CD4-positive, alpha-beta T cell (primary cell): ENCODE results near the gene RFXAP. TPM values are rescaled to one million over a fixed set of nuclear protein-coding genes. Genes with fewer than 3 reads are reported as not detected.

Experiments used
- ATAC-seq: fragments of 200-7000 bp; cut with Tn5 transposase; one replicate; pipeline ENCODE4 v1.10.0; 2022; ENCODE audit warnings: mild to moderate bottlenecking; ENCODE audit not compliant: poor library complexity
- CTCF ChIA-PET: fragments of 350-600 bp; sonication (Branson Sonifier 250); formaldehyde crosslinking; loops from one replicate; lab custom pipeline; 2021; ENCODE audit warnings: antibody characterized with exemption, inconsistent platforms; lab: Charles Lee
- POLR2A ChIA-PET: fragments of 350-600 bp; sonication (Branson Sonifier 250); formaldehyde crosslinking; loops from one replicate; lab custom pipeline; 2021; ENCODE audit warnings: antibody characterized with exemption, inconsistent platforms; lab: Charles Lee
- DNase-seq, 14 experiments: peaks; one replicate each; pipeline ENCODE4 v3.0.0-alpha.2; 2013 to 2020; ENCODE audit warnings: mixed read lengths in 2 of 14
- H3K27ac ChIP-seq, 2 donors: one replicate each; pipeline versions ENCODE4 v1.5.1 to v1.7.0; 2013; ENCODE audit warnings: low read length in 2 of 2, low read depth in 1 of 2, mild to moderate bottlenecking in 1 of 2
- H3K27me3 ChIP-seq, 2 experiments: 1 replicate in 1 of 2; 2 replicates in 1 of 2; pipeline versions ENCODE4 v1.6.1 to v1.7.0; 2013; ENCODE audit warnings: low read length in 2 of 2, control low read depth in 1 of 2, mild to moderate bottlenecking in 1 of 2, moderate library complexity in 1 of 2; ENCODE audit not compliant: insufficient read depth in 2 of 2, control insufficient read depth in 1 of 2
- H3K36me3 ChIP-seq: one replicate; pipeline ENCODE4 v1.6.1; 2013; ENCODE audit warnings: low read length, control low read depth; ENCODE audit not compliant: insufficient read depth
- H3K4me1 ChIP-seq: one replicate; pipeline ENCODE4 v1.6.1; 2013; ENCODE audit warnings: low read length, control low read depth; ENCODE audit not compliant: insufficient read depth
- H3K4me3 ChIP-seq: one replicate; pipeline ENCODE4 v1.5.1; 2013; ENCODE audit warnings: mild to moderate bottlenecking, low read length, moderate library complexity
- H3K9me3 ChIP-seq, 2 experiments: 1 replicate in 1 of 2; 2 replicates in 1 of 2; pipeline versions ENCODE4 v1.6.1 to v1.7.0; 2013; ENCODE audit warnings: low read length in 2 of 2, mild to moderate bottlenecking in 2 of 2, control low read depth in 1 of 2, moderate library complexity in 1 of 2; ENCODE audit not compliant: control insufficient read depth in 1 of 2, insufficient read depth in 1 of 2
- H3K27ac Mint-ChIP-seq: one replicate; pipeline ENCODE4 v1.8.0; 2020; ENCODE audit warnings: mixed read lengths
- H3K27me3 Mint-ChIP-seq: one replicate; pipeline ENCODE4 v1.8.0; 2021; ENCODE audit warnings: mixed read lengths
- H3K36me3 Mint-ChIP-seq: one replicate; pipeline ENCODE4 v1.8.0; 2021; ENCODE audit warnings: low read depth, mixed read lengths
- H3K4me1 Mint-ChIP-seq: one replicate; pipeline ENCODE4 v1.8.0; 2021; ENCODE audit warnings: low read depth, mixed read lengths
- H3K4me3 Mint-ChIP-seq: one replicate; pipeline ENCODE4 v1.8.0; 2020; ENCODE audit warnings: mild to moderate bottlenecking, mixed read lengths
- H3K9me3 Mint-ChIP-seq: one replicate; pipeline ENCODE4 v1.8.0; 2020; ENCODE audit warnings: mixed read lengths
- intact Hi-C, 2 experiments: fragments of 100-400 bp; cut with DNase I in 1 of 2; cut with micrococcal nuclease in 1 of 2; formaldehyde crosslinking; loops; one replicate each; pipeline versions ENCODE4 v1.15.1 to v1.9.0; 2023 to 2025; cut with DNase I, micrococcal nuclease
- total RNA-seq, 174 experiments: library from RNA in 2 of 174; stranded (reverse) in 2 of 174; gene quantifications; one replicate each; pipeline ENCODE4 v1.2.3 and lab custom pipeline; 2021 to 2026
- TF ChIP-seq, protein P1 (sequence below): fragments of 200-600 bp; IDR thresholded peaks from one replicate; pipeline ENCODE4 v1.8.0; 2022; ENCODE audit warnings: antibody characterized with exemption, mild to moderate bottlenecking

RFXAP gene
- total RNA-seq, 2 experiments from 2014 or later: 5.8 to 6.0 TPM

DNA sequence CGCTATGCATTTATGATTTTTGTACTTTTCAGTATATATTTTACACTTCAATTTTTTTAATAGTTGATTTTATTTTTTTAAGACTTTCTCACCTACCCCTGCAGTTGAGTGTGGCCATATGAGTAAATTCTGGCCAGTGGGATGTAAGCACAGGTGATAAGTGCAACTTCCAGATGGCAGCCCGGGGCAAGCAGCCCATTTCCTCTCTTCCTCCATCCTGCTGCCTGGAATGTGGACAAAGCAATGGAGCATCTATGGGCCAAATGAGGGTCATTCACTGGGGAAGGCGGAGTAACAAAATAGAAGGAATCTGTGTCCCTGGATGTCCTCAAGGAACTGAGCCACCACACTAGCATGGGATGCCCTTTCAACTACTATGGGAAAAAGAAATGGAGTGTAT lies 12.3 kb downstream of the RFXAP start:
- DNase-seq: no peak
- Histone ChIP-seq H3K4me1 (no peaks in the 10 kb centered on the region), H3K27ac (no peak overlapping the region), H3K36me3 (peaks cover 35% of the 10 kb centered on the region), H3K9me3 (no peaks in the 10 kb centered on the region), H3K4me3 (no peak overlapping the region), H3K27me3 (no peaks in the 10 kb centered on the region)
- Mint-ChIP-seq H3K36me3 (peaks cover 40% of the 10 kb centered on the region), H3K27ac (no peak overlapping the region), H3K4me3 (no peak overlapping the region), H3K4me1 (no peaks in the 10 kb centered on the region), H3K9me3 (no peaks in the 10 kb centered on the region), H3K27me3 (no peaks in the 10 kb centered on the region)
- CTCF ChIA-PET: no interaction called here
- intact Hi-C loops: no loop called here
- ATAC-seq: no peak
- POLR2A ChIA-PET: no interaction called here
- TF ChIP-seq, protein P1, sequence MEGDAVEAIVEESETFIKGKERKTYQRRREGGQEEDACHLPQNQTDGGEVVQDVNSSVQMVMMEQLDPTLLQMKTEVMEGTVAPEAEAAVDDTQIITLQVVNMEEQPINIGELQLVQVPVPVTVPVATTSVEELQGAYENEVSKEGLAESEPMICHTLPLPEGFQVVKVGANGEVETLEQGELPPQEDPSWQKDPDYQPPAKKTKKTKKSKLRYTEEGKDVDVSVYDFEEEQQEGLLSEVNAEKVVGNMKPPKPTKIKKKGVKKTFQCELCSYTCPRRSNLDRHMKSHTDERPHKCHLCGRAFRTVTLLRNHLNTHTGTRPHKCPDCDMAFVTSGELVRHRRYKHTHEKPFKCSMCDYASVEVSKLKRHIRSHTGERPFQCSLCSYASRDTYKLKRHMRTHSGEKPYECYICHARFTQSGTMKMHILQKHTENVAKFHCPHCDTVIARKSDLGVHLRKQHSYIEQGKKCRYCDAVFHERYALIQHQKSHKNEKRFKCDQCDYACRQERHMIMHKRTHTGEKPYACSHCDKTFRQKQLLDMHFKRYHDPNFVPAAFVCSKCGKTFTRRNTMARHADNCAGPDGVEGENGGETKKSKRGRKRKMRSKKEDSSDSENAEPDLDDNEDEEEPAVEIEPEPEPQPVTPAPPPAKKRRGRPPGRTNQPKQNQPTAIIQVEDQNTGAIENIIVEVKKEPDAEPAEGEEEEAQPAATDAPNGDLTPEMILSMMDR: no peak

DNA sequence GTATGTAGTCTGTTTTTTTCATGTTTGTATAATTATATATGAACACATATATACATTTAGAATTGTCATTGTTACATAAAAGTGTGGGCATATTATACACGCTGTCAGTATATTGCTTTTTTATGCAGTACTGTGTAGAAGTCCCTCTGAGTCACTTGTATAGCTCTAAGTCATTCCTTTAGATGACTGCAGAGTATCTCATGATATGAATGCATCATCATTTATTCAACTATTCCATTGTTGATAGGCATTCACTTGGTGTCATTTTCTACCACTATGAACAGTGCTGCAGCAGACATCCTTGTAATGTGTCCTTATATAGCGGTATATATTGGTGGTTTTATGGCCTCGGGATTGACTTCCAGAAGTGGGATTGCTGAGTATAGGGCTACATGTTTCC lies 15.3 kb downstream of the RFXAP start:
- POLR2A ChIA-PET: no interaction called here
- H3K36me3 ChIP-seq: peaks cover 11% of the 10 kb centered on the region
- Mint-ChIP-seq H3K4me3 (no peak overlapping the region), H3K4me1 (no peaks in the 10 kb centered on the region), H3K36me3 (peaks cover 19% of the 10 kb centered on the region), H3K27me3 (no peaks in the 10 kb centered on the region), H3K27ac (no peak overlapping the region), H3K9me3 (no peaks in the 10 kb centered on the region)
- H3K27ac ChIP-seq: no peak overlapping the region
- no peak overlapping the region for H3K4me3 ChIP-seq
- intact Hi-C loops: no loop called here
- DNase-seq (no peak), ATAC-seq (no peak)
- CTCF ChIA-PET: interaction anchor here (1.1 kb wide), 1 partner anchor 17 kb away, joined by 3 read pairs; no protein-coding TSS in a partner anchor
- no peaks in the 10 kb centered on the region for H3K4me1 ChIP-seq
- no peaks in the 10 kb centered on the region for H3K9me3 ChIP-seq
- H3K27me3 ChIP-seq: no peaks in the 10 kb centered on the region
- TF ChIP-seq, protein P1: no peak

DNA sequence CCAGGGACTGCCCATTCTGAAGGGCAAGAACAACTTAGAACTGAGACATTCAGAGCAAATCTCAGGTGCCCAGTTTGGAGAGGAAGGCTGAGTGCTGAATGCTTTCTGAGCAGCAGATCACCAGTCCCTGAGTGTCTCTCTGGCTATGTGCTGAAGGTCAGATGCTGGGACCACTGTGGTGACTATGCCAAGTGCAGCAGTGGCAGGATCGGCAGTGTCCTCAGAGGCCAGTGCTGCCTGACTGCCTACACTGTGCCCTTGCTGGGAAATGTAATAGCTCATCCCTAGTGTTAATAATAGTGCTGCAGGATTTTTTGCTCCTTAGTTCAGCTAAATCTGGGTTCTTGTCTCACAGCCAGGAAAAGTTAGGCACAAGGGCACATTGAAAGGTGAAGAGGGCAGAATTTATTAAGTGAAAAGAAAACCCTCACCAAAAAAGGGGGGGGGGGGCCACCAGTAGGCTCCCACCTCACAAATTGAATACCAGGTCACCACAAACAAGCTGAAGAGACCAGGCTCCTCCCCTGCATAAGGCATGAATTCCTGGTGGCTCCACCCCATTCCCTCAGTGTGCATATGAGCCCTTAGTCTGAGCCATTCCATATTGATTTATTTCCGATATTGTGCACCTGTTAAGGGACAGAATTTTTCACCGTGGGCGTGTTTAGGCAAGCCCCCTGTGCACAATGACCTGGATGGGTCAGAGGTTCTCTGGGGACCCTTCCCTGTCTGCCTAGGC lies 18.5 kb downstream of the RFXAP start:
- intact Hi-C loops: no loop called here
- ChIA-PET CTCF (no interaction called here), POLR2A (no interaction called here)
- Mint-ChIP-seq H3K27ac (no peak overlapping the region), H3K4me3 (no peak overlapping the region), H3K36me3 (no peaks in the 10 kb centered on the region), H3K4me1 (no peaks in the 10 kb centered on the region), H3K27me3 (no peaks in the 10 kb centered on the region), H3K9me3 (no peaks in the 10 kb centered on the region)
- Histone ChIP-seq H3K27me3 (no peaks in the 10 kb centered on the region), H3K27ac (no peak overlapping the region), H3K4me1 (no peaks in the 10 kb centered on the region), H3K4me3 (no peak overlapping the region), H3K9me3 (no peaks in the 10 kb centered on the region), H3K36me3 (no peaks in the 10 kb centered on the region)
- no peak for DNase-seq
- TF ChIP-seq, protein P1: no peak
- ATAC-seq: no peak
